Large intestine (tissue), 3 donors: ENCODE results near the gene ACKR4. TPM values are rescaled to one million over a fixed set of nuclear protein-coding genes. Genes with fewer than 3 reads are reported as not detected.
"Not testable (repeated sequence)": the region's sequence is repeated elsewhere in the genome, so short reads cannot be mapped to it uniquely, and the experiment has no call there.

Source experiments
- DNase-seq, 2 donors: peaks; one replicate each; pipeline versions ENCODE4 v3.0.0 to v3.0.0-alpha.2; 2013
- H3K27ac ChIP-seq: one replicate; pipeline ENCODE4 v1.5.1; 2013; ENCODE audit warnings: low read length
- H3K27me3 ChIP-seq: 2 replicates; pipeline ENCODE4 v1.6.1; 2013; ENCODE audit warnings: low read length; ENCODE audit not compliant: control insufficient read depth, insufficient read depth
- H3K36me3 ChIP-seq: 2 replicates; pipeline ENCODE4 v1.6.1; 2013; ENCODE audit warnings: low read length; ENCODE audit not compliant: control insufficient read depth, insufficient read depth
- H3K4me1 ChIP-seq: one replicate; pipeline ENCODE4 v1.6.1; 2013; ENCODE audit warnings: low read length; ENCODE audit not compliant: control insufficient read depth, insufficient read depth
- H3K4me3 ChIP-seq: one replicate; pipeline ENCODE4 v1.5.1; 2013; ENCODE audit warnings: low read length
- H3K9me3 ChIP-seq: one replicate; pipeline ENCODE4 v1.6.1; 2013; ENCODE audit warnings: mild to moderate bottlenecking, low read depth, low read length, moderate library complexity; ENCODE audit not compliant: control insufficient read depth
- WGBS: methylation state at CpG from one replicate; pipeline ENCODE4 v1.1.5; 2013; ENCODE audit warnings: low lambda C conversion rate; ENCODE audit not compliant: insufficient coverage; 5-methylcytosine and 5-hydroxymethylcytosine counted together
- polyA plus RNA-seq: library from polyadenylated mRNA; unstranded; fragments of 120-200 nt; gene quantifications from one replicate; pipeline ENCODE4 v1.2.1, GENCODE V29; 2013

Gene ACKR4
- polyA plus RNA-seq, 1 donor, result 4.4 TPM

DNA sequence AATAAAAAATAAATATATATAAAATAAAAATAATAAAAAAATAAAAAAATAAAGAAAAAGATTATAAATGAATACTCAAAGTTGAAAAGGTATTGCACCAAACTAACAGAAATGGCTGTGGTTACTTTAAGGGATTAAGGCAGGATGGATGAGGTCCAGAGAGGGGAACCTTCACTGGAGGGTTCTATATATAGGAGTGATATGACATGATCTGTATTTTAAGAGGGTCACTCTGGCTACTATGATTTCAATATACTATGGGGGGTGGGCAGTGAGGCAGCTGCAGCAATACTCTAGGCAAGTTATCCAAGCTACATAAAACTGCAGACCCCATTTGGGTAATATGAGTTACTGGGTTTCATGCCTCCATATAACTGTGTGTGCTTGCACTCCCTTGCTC is 38.0 kb downstream of the ACKR4 start:
- DNase-seq, result no peak
- Histone ChIP-seq H3K9me3 (no peaks in the 10 kb centered on the region), H3K36me3 (peaks cover 20% of the 10 kb centered on the region), H3K27ac (no peak overlapping the region), H3K4me1 (no peaks in the 10 kb centered on the region), H3K4me3 (no peak overlapping the region), H3K27me3 (no peaks in the 10 kb centered on the region)

- H3K27me3 ChIP-seq, result no peaks in the 10 kb centered on the region
- H3K4me1 ChIP-seq, result no peaks in the 10 kb centered on the region
- H3K9me3 ChIP-seq, result no peaks in the 10 kb centered on the region
- DNase-seq, result no peak
- peaks cover 22% of the 10 kb centered on the region for H3K36me3 ChIP-seq
- H3K27ac ChIP-seq, result no peak overlapping the region
- WGBS, result 71% methylated on average over 1 of the region's 1 CpG
- no peak overlapping the region for H3K4me3 ChIP-seq
Measured at GRCh38 chr3:132637590-132637989, 40.5 kb downstream of the ACKR4 start.

DNA sequence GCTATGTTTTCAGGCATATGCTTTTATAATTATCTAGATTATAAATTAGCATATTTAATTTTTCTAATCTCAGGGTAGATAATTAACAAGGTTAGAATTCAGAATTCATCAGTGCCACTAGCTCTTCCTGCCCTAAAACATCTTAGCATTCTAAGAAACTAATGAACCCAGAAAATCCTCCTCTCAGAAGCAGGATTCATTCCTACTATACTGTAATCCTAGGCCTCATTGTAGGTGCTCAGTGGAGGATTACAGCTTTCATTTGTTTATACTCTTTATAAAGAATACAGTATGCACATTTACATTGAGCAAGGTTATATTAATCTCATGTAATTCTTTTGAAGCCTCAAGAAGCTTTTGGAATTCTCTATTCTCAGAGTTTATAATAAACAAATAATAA is 41.6 kb downstream of the ACKR4 start:
- peaks cover 22% of the 10 kb centered on the region for H3K36me3 ChIP-seq
- H3K27ac ChIP-seq, result no peak overlapping the region
- H3K4me1 ChIP-seq, result no peaks in the 10 kb centered on the region
- no peaks in the 10 kb centered on the region for H3K27me3 ChIP-seq
- no peak overlapping the region for H3K4me3 ChIP-seq
- no peak for DNase-seq
- no peaks in the 10 kb centered on the region for H3K9me3 ChIP-seq

DNA sequence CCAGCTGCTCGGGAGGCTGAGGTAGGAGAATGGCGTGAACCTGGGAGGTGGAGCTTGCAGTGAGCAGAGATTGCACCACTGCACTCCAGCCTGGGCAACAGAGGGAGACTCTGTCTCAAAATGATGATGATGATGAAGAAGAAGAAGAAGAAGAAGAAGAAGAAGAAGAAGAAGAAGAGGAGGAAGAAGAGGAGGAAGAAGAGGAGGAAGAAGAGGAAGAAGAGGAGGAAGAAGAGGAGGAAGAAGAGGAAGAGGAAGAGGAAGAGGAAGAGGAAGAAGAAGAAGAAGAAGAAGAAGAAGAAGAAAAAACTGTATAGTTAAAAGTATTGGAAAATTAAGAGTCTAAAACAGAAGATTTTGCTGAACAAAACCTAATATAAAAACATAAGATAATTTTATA is 44.4 kb downstream of the ACKR4 start:
- H3K4me1 ChIP-seq, DNase-seq, H3K9me3 ChIP-seq, H3K27ac ChIP-seq, H3K4me3 ChIP-seq, H3K27me3 ChIP-seq: not testable (repeated sequence)
- peaks cover 17% of the 10 kb centered on the region for H3K36me3 ChIP-seq
- no CpG with 5 or more reads among the region's 2 CpGs for WGBS

DNA sequence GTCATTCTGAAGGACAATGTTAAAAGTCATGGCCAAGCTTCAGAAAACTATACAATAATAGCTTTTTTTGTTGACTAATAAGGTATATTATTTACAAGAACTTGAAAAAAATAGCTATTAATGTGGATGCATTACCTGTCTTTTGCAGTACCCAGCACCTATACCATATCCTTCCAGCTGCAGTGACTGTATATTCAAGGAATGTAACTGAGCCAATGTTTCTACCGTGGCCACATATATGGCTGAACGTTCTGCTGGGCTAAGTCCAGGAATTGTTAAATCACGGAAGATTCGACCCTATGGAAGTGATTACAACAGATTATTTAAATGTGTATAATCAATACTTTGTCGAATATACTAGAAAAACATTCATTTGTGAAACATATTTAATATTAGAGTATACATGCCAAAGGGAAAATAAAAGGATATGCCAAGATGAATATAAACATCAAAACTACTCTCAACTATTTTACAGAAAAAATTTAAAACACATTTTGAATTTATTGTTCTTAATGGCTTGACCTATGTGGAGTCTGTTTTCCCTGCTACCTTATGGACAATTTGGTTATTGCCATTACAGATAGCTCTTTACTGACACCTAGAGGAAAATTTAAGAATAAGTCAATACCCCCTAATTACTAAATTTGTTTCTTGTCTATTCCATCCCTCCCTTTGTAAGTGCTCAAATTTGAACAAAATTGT is 44.9 kb downstream of the ACKR4 start:
- no peak overlapping the region for H3K4me3 ChIP-seq
- no peaks in the 10 kb centered on the region for H3K4me1 ChIP-seq
- H3K9me3 ChIP-seq, result no peaks in the 10 kb centered on the region
- no CpG with 5 or more reads among the region's 5 CpGs for WGBS
- peaks cover 15% of the 10 kb centered on the region for H3K36me3 ChIP-seq
- no peak overlapping the region for H3K27ac ChIP-seq
- no peaks in the 10 kb centered on the region for H3K27me3 ChIP-seq
- no peak for DNase-seq

DNA sequence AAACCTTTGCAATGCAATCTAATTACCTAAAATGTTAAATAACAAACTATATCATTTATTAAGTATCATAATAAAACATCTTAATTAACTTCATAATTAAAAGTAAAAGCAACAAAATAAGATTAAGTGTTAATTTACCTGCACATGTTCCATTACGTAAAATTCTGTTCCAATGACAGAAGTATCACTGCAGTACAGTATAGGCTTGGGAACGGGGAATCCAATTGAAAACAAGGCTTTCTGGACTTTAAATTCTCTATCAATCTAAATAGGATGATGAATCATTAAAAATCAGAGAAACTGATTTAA is 45.4 kb downstream of the ACKR4 start:
- Histone ChIP-seq H3K4me3 (no peak overlapping the region), H3K9me3 (no peaks in the 10 kb centered on the region), H3K4me1 (no peaks in the 10 kb centered on the region), H3K27me3 (no peaks in the 10 kb centered on the region), H3K36me3 (peaks cover 15% of the 10 kb centered on the region), H3K27ac (no peak overlapping the region)
- 57% methylated on average over 2 of the region's 2 CpGs for WGBS
- no peak for DNase-seq

DNA sequence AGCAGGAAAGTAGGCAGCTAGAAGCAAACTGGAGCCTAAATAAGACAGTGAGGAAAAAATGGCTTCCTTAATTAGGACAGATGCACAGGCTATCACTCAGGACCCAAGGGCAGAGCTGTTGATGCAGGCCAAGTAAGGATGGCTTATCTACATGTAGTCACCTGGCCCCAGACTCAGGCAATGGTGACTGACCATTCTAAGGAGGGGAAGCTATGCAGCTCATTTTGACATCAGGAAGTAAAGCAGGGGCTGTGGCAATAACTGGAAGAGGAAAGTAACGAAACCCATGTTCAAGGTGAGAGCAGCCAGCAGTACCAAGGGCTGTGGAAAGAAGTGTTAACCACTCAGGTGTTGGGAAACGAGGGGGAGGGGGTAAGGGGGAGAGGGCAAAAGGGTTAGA is 46.3 kb downstream of the ACKR4 start:
- H3K36me3 ChIP-seq, result peaks cover 12% of the 10 kb centered on the region
- no peak for DNase-seq
- no peaks in the 10 kb centered on the region for H3K4me1 ChIP-seq
- H3K27ac ChIP-seq, result no peak overlapping the region
- no peaks in the 10 kb centered on the region for H3K27me3 ChIP-seq
- H3K4me3 ChIP-seq, result no peak overlapping the region
- H3K9me3 ChIP-seq, result no peaks in the 10 kb centered on the region
- no CpG with 5 or more reads among the region's 2 CpGs for WGBS

DNA sequence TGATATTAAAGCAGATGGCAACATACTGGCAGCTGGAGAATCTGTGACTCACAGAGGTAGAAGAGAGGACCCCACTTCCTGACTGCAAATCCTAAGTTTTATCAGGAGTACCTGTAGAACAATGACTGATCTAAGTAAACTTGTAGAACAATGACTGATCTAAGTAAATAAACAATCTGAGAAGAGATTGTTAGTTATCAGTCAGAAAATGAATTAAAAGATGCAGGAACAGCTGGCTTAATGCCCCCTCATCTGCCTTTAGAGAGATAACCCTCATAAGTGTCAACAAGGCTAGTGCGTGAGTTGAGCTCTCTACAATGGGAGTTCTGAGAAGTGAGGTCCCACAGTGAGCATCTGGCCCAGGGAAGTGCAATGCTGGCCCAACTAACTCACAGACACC is 48.0 kb downstream of the ACKR4 start:
- H3K27me3 ChIP-seq, result no peaks in the 10 kb centered on the region
- no peaks in the 10 kb centered on the region for H3K9me3 ChIP-seq
- no CpG with 5 or more reads among the region's 1 CpG for WGBS
- DNase-seq, result no peak
- no peak overlapping the region for H3K27ac ChIP-seq
- H3K36me3 ChIP-seq, result peaks cover 7% of the 10 kb centered on the region
- H3K4me1 ChIP-seq, result no peaks in the 10 kb centered on the region
- H3K4me3 ChIP-seq, result no peak overlapping the region

DNA sequence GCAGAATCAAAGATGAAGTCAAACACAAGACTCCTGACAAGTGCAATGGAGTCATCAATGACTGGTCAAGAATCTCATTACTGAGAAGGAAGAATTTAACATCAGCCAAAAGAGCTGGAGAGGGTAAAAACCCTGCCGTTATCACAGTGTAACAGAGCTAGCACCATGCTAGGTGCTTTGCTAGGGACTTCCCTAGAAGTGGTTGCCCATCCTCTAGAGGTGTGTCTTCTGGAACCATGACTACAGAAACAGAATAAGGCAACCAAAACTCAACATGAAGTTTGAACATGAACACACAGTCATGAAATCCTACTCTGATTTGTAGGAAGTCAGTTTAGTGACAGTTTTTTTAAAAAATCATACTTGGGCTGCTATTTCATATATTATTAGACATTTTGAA is 53.1 kb downstream of the ACKR4 start:
- Histone ChIP-seq H3K27me3 (no peaks in the 10 kb centered on the region), H3K4me1 (peaks cover 12% of the 10 kb centered on the region), H3K27ac (no peak overlapping the region), H3K9me3 (no peaks in the 10 kb centered on the region), H3K4me3 (no peak overlapping the region), H3K36me3 (no peaks in the 10 kb centered on the region)
- DNase-seq, result no peak
- no CpG with 5 or more reads among the region's 1 CpG for WGBS

Other genes with a start within 250 kb of the ACKR4 start
- 43.4 TPM for gene DNAJC13, start 179.8 kb upstream of the ACKR4 start, polyA plus RNA-seq
- 48.1 TPM for gene ACAD11, start 62.5 kb downstream of the ACKR4 start, polyA plus RNA-seq
- gene UBA5, start 63.1 kb downstream of the ACKR4 start, polyA plus RNA-seq, result 65.6 TPM
- 34.1 TPM for gene NPHP3, start 125.1 kb downstream of the ACKR4 start, polyA plus RNA-seq